HG03039 (cell line): ENCODE measurements around the gene KDM1B.
"Not testable (repeated sequence)": the region's sequence is repeated elsewhere in the genome, so short reads cannot be mapped to it uniquely, and the experiment has no call there.

Experiments used
- ATAC-seq: cut with Tn5 transposase; IDR thresholded peaks from one replicate; pipeline ENCODE4 v1.9.1; 2021; ENCODE audit warnings: mild to moderate bottlenecking, moderate library complexity; ENCODE audit not compliant: unreplicated experiment

The KDM1B gene

DNA sequence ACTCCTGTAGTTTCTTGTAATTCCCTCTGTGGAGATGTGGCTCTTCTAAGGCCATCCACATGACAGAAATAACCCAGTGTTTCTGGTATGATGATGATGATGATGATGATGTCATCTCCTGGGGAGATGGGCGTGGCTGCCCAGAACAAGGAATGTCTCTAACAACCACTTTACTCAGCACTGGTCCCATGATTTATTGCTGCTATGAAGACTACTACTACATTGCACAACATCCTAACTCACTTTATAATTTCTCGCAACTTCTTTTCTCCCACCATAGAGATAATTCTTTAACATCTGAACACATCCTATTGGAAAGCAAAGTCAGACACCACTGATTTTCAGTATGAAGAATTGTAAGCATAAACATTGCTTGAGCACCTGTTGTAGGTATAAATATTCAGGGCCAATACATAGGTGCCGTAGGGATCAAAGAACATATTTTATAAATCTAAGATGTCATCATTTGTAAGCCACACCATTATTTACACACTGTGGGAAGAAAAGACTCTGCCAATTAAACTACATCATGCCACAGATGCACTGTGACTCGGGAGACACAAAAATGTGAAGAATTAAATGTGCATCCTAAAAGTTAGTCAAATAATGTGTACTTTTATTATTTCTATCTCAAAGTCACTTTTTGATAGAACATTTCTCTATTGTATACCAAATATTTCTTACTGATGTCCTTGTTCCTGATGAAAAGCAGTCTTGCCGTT, 6.8 kb upstream of the KDM1B start:
- ATAC-seq = no peak

DNA sequence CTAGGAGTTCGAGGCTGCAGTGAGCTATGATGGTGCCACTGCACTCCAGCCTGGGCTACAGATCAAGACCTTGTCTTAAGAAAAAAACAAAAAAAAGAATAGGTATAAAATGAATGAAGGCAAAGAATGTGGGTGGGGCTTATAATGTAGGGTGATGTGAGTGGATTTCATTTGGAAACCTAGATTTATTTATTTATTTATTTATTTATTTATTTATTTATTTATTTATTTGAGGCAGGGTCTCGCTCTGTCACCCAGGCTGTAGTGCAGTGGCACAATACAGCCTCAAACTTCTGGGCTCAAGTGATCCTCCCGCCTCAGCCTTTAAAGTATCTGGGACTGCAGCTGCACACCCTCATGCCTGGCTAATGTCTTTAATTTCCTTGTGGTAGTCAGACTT, 3.8 kb upstream of the KDM1B start:
- not testable (repeated sequence) for ATAC-seq

DNA sequence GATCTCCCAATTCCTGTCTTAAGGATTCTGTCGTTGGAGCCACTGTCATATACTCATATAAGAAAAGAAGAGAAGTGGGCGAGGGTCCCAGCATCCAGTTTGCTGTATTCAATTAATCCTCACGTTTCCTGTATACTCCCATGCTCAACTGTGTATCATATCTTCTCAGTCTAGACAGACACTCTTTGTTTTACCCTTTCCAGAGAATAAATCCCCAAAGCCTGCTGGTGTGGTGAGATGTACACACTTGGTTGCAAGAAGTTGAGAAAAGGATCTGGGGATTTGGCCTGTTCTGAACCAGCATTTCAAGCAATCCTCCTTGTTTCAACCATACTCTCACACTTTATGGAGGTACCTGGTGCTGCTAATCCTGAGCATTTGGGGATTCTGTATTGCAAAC, 3.4 kb upstream of the KDM1B start:
- ATAC-seq = no peak

DNA sequence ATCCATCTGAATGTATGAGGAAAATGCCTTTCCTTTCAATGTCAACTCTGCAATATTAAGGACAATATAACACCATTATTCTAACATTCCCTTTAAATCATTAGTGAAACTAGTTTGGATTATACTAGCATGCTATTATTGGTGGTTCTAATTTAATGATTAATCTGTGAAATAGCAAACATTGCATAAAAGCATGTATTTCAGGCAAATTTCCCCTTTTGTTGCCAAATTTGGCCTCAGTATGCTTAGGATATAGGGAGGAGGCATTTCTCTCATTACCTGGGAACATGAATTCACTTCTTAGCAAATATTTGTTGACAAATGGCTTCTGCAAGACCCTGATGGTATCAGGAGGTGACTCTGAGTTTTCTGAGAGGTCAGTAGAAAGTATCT, 1.9 kb upstream of the KDM1B start:
- ATAC-seq = no peak

DNA sequence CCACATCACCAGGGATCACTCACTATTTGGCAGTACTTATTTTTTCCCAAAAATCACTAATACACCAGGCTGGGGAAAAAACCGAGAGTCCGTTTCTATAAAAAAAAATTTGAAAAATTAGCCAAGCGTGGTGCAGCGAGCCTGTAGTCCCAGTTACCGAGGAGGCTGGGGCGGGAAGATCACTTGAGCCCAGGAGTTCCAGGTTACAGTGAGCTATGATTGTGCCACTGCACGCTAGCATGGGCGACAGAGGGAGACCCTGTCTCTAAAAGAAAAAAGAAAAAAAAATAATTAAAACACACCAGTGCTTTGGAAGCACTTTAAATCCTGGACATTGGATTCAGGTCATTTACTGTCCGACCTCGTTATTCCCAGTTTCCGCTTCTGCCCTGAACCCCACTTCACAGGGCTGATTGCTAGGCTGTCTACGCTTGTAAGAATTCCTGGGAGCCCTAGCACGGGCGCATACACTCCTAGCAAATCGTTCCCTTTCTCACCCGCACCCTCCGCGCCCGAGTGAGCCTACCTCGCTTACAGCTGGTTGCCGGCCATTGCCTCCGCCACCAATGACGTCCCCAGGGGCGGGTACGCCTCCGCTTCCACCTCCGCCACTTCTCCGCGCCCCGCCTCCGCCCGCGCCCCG, 594 bp upstream of the KDM1B start, which contains the start of gene TPMT:
TPMT (minus strand) TSS at position 571 of the 643 bp plus-strand sequence. CDS start 5,950 bp downstream, outside the sequence.
- peak; percentile 42 for ATAC-seq

DNA sequence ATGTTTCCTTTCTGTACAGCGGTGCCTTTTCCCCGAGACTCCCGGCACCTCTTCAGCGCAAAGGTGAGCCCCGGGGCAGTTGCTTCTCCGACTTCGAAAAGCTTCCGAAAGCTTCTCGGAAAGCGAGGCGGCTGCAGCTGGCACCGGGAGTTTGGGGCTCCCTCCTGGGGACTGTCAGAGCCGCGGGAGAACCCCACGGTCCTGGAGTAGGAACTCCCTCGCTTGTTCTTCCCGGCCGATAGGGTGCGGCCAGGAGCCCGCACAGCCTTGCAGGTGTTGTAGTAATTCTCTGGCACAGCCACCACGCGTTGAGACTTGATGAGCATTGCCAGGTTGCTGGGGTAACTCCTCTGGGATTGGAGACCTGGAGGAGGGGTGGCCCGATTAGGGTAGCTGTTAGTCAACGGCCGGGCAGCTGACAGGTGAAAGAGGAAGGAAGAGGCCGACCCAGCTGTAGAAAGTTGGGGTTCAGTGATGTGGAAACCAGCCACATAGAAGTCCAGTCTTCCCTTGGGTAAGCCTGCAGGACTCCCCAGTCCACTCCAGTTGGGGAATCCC, 721 bp downstream of the KDM1B start:
- peak; percentile 27 for ATAC-seq

DNA sequence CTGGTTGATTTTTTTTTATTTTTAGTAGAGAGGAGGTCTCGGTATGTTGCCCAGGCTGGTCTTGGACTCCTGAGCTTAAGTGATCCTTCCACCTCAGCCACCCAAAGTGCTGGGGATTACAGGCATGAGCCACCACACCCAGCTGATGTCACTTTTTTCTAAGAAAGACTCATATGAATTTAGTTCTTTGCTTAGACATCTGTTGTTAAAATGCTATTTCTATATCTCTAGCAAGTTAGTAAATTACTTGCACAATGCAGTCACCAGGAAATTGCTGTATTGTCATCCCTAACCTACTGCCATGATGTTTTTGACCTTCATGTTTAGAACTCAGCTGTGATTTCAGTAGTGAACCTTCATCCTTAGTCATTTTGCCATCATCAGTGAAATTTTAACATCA, 5.7 kb downstream of the KDM1B start:
- no peak for ATAC-seq

DNA sequence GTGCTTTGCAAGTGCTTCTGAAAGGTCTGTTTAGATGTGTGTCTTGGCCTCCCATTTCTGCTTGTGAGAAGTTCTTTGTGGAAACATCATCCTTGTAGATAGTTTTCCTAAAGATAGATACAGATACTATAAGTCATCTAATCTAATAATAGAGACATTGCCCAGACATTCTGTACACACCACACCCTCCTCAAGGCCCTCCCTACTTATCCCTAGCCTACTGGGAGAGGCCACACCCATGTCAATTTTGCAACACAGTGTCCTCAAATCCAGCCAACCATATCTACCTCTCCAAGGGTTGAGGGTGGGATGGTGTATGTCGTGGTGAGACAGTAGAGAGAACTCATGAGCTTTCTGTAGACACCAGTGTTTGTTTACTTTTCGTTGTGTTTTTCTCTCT, 6.2 kb downstream of the KDM1B start:
- ATAC-seq = no peak

DNA sequence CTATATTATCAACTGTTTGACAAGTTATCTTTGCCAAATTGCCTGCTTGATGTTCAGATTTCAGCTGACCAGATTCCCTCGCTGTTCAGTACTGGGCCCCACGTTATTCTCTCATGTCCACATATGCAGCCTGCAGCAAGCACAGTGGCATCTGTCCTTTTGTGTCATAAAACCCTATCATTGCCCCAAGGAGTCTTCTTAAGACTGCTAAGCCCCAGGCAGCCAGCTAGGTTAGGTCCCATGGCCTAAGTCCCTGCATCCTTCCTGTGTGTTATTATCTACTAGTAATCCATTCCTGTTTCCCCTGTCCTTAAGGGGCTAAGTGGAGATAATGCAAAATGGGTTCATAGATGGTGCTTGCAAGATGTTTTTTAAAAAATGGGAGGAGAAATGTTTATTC, 7.2 kb downstream of the KDM1B start:
- ATAC-seq = no peak

DNA sequence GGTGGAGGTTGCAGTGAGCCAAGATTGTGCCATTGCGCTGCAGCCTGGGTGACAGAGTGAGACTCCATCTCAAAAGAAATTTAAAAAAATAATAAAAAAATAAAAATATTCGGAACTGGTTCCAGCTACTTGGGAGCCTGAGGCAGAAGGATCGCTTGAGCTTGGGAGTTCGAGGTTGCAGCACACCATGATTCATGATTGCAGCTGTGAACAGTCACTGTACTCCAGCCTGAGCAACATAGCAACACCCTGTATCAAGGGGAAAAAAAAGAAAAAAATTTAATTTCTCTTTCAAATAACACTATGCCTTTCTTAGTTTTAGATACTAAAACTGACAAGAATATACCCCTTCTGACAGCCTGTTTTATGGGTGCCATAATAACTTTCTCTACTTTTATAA, 10.5 kb downstream of the KDM1B start:
- ATAC-seq = no peak

DNA sequence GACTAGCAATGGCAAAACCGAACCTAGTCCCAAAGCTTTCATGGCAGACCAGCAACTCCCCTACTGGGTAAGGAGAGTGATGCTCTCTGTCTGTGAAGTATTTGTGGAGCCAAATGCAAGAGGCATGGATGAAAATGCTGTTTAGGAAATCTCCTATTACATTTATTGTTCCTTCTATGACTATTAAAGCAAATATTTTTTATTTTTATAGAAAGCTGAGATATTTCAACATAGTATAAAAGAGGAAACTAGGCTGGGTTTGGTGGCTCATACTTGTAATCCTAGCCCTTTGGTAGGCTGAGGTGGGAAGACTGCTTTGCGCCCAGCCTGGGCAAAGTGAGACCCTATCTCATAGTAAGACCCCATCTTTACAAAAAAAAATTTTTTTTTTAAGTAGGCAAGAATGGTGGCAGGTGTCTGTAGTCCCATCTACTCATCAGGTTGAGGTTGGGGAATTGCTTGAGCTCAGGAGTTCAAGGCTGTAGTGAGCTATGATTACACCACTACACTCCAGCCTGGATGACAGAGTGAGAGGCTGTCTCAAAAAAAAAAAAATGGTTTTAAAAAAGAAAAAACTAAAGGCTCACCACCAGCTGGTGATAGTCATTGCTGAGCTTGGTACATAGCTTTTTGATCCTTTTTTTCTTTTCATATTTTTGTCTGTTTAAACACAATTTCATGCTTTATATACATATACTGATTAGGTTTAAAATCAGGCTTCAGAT, 11.3 kb downstream of the KDM1B start:
- ATAC-seq = no peak

DNA sequence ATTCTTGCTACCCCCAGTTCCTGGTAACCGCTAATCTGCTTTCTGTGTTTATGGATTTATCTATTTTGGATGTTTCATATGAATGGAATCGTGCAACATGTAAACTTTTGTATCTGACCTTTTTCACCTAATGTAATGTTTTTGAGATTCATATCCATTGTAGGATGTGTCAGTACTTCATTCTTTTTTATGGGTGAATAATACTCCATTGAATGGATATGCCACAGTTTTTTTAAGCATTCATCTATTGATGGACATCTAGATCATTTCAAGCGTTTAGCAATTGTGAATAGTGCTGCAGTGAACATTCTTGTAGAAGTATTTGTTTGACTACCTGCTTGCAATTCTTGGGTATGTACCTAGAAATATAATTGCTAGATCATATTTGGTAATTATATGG, 13.0 kb downstream of the KDM1B start:
- ATAC-seq = no peak

DNA sequence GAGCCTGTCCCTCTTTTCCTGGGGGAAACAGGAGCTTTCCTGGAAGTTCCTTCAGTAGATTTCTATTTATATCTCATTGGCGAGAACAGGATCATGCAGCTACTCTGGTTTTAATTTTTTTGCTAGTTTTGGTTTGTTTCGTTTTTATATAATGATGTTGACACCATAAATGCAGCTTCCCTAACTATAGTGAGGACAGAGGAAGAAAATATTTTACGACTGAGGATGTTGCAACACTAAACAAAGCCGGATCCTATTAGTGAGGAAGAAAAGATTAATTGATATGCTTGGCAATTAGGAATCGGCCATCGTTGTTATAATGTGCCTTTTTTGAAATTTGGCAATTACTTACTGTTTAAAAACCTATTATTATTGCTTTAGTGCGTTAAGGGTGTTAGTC, 16.6 kb downstream of the KDM1B start:
- ATAC-seq = no peak

DNA sequence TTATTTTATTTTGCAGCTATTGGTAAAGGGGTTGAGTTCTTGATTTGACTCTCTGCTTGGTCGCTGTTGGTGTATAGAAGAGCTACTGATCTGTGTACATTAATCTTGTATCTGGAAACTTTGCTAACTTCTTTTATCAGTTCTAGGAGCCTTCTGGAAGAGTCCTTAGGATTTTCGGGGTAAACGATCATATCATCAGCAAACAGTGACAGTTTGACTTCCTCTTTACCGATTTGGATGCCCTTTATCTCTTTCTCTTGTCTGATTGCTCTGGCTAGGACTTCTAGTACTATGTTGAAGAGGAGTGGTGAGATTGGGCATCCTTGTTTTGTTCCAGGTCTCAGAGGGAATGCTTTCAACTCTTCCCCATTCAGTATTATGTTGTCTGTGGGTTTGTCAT, 21.0 kb downstream of the KDM1B start:
- not testable (repeated sequence) for ATAC-seq

DNA sequence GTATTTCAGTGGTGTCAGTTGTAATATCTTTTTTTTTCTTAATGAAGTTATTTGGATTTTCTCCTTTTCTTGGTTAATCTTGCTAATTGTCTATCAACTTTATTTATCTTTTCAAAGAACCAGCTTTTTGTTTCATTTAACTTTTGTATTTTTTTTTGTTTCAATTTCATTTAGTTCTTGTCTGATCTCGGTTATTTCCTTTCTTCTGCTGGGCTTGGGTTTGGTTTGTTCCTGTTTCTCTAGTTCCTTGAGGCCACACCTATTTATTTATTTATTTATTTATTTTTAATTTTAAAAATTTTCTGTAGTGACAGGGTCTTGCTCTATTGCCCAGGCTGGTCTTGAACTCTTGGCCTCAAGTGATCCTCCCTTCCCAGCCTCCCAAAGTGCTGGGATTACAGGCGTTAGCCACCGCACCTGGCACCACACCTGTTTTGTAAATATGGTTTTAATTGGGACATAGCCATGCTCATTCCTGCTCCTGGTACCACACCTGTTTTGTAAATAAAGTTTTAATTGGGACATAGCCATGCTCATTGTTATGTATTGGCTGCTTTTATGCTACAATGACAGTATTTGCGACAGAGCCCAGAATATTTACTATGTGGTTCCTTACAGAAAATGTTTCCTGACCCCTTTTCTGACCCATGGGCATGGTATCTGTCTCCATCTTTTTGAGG, 22.2 kb downstream of the KDM1B start:
- no peak for ATAC-seq

DNA sequence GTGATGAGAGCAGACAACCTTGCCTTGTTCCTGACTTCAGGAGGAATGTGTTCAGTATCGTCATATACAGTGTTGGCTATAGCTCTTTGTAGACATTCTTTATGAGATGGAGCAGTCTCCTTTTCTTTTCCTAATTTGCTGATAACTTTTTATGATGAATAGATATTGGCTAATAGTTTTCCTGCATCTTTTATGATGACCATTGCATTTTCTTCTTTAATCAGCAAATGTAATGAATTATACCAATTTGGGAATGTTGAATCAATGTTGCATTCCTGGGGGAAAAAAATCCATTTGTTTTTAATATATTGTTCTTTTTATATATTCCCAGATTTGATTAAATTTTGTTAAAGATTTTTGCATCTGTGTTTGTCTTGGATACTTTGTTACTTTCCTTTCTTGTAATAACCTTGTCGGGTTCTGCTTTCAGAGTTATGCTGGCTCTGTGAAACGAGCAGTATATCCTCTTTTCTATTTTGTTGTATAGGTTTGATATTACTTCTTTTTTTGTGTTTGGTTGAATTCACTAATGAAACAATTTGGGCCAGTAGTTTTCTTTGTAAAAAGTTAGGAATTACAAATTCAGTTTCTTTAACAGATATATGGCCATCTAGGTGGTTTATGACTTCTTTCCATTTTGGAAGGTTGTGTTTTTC, 23.9 kb downstream of the KDM1B start:
- ATAC-seq = no peak

DNA sequence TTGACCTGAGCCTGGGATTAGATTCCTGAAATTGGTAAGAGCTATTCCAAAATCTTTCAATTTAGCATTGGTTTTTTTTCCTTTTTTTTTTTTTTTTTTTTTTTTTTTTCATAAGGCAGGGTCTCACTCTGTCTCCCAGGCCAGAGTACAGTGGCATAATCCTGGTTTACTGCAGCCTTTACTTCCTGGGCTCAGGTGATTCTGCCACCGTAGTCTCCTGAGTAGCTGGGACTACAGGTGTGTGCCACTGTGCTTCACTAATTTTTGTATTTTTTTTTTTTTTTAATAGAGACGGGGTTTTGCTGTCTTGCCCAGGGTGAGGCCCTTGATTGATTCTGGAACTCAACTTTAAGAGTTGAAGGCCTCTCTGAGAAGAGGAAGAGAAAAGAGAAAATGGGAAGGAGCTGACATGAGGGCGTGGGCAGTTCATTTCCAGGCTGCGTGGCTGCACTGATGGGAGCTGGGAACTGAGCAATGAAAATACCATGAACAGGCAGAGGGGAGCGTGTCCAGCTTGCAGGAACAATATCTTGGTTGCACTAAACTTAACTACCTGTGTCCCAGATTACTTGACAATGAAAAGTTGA, 24.6 kb downstream of the KDM1B start:
- ATAC-seq = no peak

DNA sequence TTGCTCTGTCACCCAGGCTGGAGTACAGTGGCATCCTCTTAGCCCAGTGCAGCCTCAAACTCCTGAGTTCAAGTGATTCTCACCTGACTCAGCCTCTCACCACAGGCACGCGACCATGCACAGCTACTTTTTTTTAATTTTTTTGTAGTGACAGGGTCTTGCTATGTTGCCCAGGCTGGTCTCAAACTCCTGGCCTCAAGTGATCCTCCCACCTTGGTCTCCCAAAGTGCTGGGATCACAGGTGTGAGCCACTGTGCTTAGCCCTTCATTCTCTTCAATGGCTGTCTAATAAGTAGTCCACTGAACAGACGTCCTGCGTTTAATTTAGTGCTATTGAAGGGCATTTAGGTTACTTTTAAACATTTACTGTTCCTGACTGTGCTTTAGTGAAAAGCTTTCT, 27.3 kb downstream of the KDM1B start:
- no peak for ATAC-seq

DNA sequence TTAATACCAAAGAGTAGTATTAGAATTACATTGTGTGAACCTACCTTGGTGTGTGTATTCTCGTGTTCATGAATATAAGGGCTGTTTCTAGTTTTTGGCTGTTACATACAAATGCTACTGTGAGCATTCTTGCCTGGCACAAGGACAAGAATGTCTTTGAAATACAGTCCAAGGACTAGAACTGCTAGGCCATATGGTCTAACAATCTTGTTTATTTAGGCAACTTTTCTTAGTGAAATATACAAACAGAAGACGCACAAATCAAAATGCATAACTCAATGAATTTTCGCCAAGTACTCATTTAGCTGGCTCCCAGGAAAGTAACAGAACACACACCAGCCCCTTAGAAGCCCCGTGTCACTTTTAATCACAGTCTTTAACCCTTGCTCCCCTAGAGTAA, 28.5 kb downstream of the KDM1B start:
- no peak for ATAC-seq

DNA sequence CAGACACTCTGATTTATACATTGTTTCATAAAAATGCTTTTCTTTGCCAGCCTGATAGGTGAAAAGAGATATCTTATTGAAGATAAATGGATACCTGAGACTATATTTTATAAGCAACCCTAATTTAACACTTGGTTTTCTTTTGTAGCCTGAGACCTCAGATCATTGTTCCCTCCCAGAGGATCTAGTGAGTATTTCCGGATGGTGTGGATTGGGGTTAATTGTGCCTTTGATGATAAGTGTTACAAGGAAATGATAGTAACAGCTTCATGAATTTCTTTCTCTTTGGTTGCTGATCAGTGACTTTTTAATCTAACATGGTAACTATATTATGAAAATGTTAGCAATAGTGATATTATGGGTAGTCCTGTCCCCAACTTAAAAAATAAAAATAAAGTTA, 30.4 kb downstream of the KDM1B start:
- no peak for ATAC-seq
